CD4-positive, alpha-beta T cell treated with Interleukin-15 for 4 hours (primary cell): ENCODE results near the gene HEMK1.

Experiments used
- DNase-seq: peaks from one replicate; pipeline ENCODE4 v3.0.0-alpha.2; 2020; ENCODE audit warnings: low spot score

Gene HEMK1

GRCh38 chr3:50573566-50574443, 4.5 kb downstream of the HEMK1 start:
- DNase-seq, result peak; percentile 97

DNA sequence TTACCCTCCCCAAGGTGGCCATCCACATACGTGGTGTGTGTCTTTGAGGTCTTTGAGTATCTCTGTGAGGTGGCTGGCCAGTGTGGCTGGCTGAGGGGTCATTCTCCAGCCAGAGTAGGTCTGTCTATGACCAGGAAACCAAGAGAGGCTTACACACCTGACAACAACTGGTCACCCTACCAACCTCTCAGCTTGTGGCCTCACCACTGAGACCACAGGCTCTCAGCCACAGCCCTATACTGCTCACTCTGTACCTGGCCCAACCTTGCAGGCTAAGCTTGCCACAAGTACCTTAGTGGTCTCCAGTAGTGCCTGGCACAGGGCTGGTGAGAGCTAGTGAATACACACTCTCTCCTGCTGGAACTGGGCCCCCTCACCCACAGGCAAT, 5.1 kb downstream of the HEMK1 start:
- peak; percentile 34 for DNase-seq

GRCh38 chr3:50575372-50575771, 6.0 kb downstream of the HEMK1 start:
- DNase-seq, result no peak

- DNase-seq, result no peak
These were observed 8.0 kb downstream of the HEMK1 start for GRCh38 chr3:50577348-50577747.

DNA sequence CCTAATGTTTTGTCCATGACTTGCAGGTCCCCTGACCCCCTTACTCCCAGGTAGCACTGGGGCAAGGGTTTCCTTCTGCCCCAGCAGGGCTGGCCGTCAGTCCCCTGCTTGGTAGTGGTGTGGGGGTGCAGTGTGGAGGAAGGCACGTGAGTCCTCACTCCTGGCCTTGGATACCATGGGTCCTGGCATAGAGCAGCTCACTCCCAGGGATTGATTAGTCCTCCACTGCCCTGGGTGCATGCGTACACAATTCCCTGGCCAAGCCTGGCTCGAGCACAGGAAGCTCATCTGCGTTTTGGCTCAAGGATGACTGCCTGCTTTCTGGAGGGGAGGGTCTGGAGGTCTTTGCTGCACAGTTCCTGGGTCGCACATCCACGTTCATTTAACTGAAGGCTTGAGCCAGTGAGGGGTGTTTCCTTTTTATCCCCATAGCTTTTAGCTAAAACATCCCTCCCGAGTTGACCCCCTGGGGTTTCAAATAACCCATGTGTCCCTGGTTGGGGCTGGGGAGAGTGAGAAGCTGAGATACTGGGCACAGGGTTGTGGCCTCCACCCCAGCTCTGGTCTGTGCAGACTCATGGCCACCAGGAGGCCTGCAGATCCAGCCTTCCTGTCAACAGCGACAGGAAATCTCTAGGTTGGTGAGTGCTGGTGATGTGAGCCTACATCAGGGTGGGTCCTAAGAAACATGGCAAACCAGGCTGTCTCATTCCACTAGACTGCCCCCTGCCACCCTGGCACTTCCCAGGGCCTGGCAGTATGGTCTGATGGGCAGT, 11.5 kb downstream of the HEMK1 start:
- DNase-seq, result no peak

- DNase-seq, result no peak
These were observed 12.1 kb downstream of the HEMK1 start for GRCh38 chr3:50581459-50581842.

GRCh38 chr3:50582083-50582482, 12.8 kb downstream of the HEMK1 start:
- no peak for DNase-seq

- DNase-seq, result no peak
These were observed 14.6 kb downstream of the HEMK1 start for GRCh38 chr3:50583897-50584296.

DNA sequence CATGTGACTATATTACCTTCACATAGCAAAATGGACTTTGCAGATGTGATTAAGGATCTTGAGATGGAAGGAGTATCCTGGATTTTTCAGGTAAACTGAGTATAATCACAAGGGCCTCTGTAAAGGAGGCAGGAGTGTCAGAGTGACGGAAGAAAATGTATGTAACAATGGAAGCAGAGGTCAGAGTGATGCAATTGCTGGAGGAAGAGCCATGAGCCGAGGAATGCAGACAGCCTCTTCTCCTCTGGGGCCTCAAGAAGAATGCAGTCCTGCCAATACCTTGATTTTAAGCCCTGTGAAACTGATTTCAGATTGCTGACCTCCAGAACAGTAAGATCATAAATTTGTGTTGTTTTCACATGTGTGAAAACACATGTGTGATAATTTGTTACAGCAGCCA, 15.1 kb downstream of the HEMK1 start:
- DNase-seq, result no peak

DNA sequence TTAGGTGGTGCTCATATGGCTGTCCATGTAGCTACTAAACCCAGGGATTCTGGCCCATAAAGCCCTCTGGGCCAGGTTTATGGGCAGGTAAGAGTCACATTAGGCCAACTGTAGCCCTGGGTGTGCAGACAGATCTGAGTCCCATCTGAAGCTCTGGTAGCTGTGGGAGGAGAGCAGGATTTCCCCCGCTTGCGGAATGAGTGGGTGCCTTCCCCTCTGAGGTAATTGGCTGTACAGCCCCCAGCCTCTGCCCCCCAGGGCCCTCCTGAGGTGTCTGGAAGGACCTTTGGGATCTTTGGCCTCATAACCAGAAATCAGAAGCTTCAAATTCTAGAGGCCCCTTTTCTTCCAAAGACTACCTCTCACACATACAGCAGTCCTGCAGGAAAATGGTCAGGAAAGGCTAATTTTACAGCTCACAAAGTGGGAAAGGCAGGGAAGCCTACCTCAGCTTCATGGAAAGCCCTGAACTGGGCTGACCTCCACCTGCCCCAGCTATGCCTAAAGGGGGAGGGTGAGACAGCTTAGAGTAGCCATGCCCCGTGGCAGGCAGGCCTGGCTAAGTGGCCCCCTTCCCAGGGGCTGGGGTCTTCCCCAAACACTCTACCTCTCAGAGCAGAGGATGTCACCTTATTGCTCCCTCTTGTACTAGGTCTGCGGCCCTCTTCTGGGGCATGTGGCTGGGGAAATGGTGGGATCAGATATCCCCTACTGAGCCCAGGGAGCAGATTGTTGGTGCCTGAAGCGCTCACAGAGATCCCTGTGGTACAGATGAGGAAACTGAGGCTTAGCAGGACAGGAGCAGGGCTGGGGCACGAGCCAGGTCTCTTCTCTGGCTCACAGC, 16.8 kb downstream of the HEMK1 start:
- DNase-seq, result no peak

DNA sequence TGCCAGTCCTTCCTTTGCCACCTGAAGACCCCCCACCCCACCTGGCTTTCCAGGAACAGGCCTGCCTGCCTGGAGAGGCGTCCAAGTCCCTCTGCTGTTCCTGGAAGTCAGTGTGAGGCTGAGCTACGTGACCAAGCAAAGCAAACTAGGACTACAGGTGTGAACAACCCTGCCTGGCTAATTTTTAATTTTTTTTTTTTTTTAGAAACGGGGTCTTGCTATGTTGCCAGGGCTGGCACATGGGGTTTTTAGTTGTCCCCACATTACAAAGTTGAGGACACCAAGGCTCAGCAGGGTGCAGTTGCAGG, 17.4 kb downstream of the HEMK1 start:
- DNase-seq, result no peak

DNA sequence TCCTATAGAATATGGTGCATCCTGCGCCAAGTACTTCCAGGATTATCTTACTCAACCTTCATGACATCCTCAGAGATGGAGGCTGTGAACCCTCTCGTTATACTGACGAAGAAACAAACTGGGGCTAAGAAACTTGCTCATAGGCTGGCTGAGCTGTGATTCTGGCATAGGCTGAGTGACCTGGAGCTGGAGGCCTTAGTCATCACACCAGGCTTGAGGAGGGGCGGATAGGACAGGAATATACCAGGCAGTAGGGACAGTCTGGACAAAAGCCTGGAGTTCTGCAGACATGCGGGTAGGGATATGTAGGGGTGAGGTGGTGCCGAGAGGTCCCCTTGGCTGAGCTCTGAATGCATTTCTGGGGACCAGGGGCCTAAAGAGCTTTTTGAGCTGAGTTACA, 18.1 kb downstream of the HEMK1 start:
- DNase-seq, result no peak

GRCh38 chr3:50587806-50588758, 18.8 kb downstream of the HEMK1 start:
- peak; percentile 77 for DNase-seq

GRCh38 chr3:50588759-50589433, 19.6 kb downstream of the HEMK1 start:
- DNase-seq, result no peak

DNA sequence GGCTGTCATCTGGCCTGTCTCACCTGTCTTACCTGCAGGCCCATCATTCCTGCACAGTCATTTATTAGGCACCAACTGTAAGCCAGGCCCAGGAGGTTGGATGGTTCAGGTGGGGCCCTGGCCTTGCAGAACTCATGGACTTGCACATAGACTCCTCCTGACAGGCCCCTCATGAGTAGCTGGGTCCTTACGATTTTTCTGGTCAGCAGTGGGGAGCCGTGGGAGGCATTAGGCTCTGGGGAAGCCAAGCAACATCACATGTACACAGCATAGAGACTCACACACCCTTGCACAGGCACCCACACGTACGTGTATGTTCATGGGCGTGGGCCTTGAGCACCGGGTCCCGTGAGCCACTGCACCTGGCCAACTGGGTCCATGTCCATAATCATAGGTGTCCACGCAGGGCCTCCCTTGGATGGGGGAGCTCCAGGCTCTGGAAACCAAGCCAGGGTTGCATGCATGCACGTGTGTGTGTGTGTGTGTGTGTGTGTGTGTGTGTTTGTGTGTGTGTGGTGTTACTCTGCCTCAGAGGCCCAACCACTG, 21.9 kb downstream of the HEMK1 start:
- DNase-seq, result peak; percentile 42

GRCh38 chr3:50592568-50592967, 23.2 kb downstream of the HEMK1 start:
- no peak for DNase-seq

DNA sequence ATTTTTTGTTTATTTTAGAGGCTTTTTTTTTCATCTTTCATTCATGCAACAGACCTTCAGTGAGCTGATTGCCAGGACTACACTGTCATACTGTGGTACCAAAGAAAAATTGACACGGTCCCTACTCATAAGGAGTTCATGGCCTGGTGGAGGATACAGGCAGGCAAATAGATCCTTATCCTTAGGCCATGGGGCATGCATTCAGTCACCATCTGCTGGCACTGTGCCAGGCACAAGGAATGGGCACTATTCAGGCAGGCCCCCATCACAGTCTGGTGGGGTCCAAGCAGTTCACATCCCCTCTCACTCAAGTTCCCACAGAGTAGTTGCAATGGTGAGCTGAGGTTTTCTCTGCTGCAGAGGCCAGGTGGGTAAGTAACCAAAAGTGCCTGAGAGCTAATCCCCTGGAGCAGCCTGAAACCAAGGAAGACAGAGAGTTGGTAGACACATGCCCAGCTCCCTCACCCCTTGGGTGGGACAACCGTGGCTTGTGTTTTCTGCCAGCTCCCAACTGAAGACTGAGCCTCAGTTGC, 25.0 kb downstream of the HEMK1 start:
- no peak for DNase-seq

GRCh38 chr3:50599115-50599715, 29.9 kb downstream of the HEMK1 start:
- DNase-seq, result no peak

- DNase-seq, result no peak
These were observed 30.4 kb downstream of the HEMK1 start for GRCh38 chr3:50599716-50600118.
